Thoracic aorta (tissue), 2 donors: ENCODE results near the gene RPL37A. TPM values are rescaled to one million over a fixed set of nuclear protein-coding genes. Genes with fewer than 3 reads are reported as not detected.

Source experiments
- ATAC-seq: fragments of 150-250 bp; one replicate; pipeline ENCODE4 v1.8.0; 2017; ENCODE audit warnings: low read depth; ENCODE audit not compliant: insufficient number of reproducible peaks, low FRiP score
- DNase-seq: peaks from one replicate; pipeline ENCODE4 v3.0.0-alpha.2; 2020; ENCODE audit warnings: low spot score
- H3K27ac ChIP-seq, 2 donors: fragments of 200-600 bp; sonication (generic); 1 replicate in 1 of 2; 2 replicates in 1 of 2; pipeline ENCODE4 v1.5.1; 2016; ENCODE audit warnings: mild to moderate bottlenecking in 2 of 2, moderate library complexity in 2 of 2
- H3K27me3 ChIP-seq: fragments of 200-600 bp; sonication (generic); replicated peaks from 2 replicates; pipeline ENCODE4 v1.6.0; 2016; ENCODE audit warnings: mild to moderate bottlenecking; ENCODE audit not compliant: insufficient read depth
- H3K36me3 ChIP-seq: fragments of 200-600 bp; sonication (generic); one replicate; pipeline ENCODE4 v1.5.1; 2016
- H3K4me1 ChIP-seq, 2 donors: fragments of 200-600 bp; sonication (generic); 1 replicate in 1 of 2; 2 replicates in 1 of 2; pipeline versions ENCODE4 v1.5.1 to v1.6.0; 2016; ENCODE audit warnings: low read depth in 2 of 2, mild to moderate bottlenecking in 1 of 2; ENCODE audit not compliant: control insufficient read depth in 1 of 2
- H3K4me3 ChIP-seq: fragments of 200-600 bp; sonication (generic); 2 replicates; pipeline ENCODE4 v1.5.1; 2016; ENCODE audit warnings: mild to moderate bottlenecking
- H3K9me3 ChIP-seq: fragments of 200-600 bp; sonication (generic); 2 replicates; pipeline ENCODE4 v1.5.1; 2016
- total RNA-seq, 2 donors: library from RNA; depleted of rRNA; stranded (reverse); fragments of >200 nt; gene quantifications; one replicate each; pipeline versions ENCODE4 v1.1.0 to v1.2.3, GENCODE V29; 2016
- TF ChIP-seq, protein P1 (sequence below): fragments of 200-600 bp; sonication (generic); IDR thresholded peaks from one replicate; pipeline ENCODE4 v1.5.1; 2019; ENCODE audit warnings: antibody characterized with exemption

RPL37A gene
- total RNA-seq, 2 donors from 2014 or later, result 422 to 464 TPM

DNA sequence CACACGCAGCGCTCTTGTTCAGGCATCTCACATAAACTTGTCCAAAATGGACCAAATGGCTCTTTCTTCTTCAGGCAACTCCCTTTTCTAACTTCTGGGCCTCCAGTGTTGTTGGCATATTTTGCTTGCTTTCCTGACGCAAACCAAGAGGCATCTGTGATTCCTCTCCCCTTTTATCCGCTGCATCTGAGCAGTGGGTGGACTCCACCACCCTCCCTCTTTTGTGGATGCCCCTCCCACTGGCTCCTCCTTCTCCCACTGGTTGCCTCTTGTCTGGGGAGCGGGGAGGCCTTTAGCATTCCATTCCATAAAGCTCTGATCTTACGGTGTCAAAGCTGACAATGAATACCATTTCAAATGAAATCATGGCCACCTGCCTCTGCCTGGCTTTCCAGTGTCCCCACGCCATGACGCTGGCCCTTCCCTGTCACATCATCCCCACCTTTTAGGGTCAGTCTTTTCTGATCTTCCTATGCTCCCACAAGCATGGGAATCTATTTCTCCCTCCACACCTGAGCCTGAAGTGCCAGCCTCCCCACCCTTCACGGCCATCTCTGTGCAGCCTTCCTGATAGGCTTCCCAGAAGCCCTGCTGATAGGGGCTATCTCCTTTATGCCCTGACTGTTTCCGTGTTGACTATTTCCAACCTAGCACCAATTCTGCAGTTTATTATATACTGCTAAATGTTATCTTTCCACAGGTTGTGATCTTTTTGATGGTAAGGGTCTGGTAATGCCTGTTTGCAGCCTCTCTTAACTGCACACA is 51.5 kb downstream of the RPL37A start:
- no peaks in the 10 kb centered on the region for H3K36me3 ChIP-seq
- H3K27ac ChIP-seq, result peak overlapping the region; percentile 77 to 90
- ATAC-seq, result no peak
- no peaks in the 10 kb centered on the region for H3K9me3 ChIP-seq
- peaks cover 51 to 95% of the 10 kb centered on the region in 2 donors for H3K4me1 ChIP-seq
- no peak overlapping the region for H3K4me3 ChIP-seq
- TF ChIP-seq, protein P1, sequence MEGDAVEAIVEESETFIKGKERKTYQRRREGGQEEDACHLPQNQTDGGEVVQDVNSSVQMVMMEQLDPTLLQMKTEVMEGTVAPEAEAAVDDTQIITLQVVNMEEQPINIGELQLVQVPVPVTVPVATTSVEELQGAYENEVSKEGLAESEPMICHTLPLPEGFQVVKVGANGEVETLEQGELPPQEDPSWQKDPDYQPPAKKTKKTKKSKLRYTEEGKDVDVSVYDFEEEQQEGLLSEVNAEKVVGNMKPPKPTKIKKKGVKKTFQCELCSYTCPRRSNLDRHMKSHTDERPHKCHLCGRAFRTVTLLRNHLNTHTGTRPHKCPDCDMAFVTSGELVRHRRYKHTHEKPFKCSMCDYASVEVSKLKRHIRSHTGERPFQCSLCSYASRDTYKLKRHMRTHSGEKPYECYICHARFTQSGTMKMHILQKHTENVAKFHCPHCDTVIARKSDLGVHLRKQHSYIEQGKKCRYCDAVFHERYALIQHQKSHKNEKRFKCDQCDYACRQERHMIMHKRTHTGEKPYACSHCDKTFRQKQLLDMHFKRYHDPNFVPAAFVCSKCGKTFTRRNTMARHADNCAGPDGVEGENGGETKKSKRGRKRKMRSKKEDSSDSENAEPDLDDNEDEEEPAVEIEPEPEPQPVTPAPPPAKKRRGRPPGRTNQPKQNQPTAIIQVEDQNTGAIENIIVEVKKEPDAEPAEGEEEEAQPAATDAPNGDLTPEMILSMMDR, result no peak
- DNase-seq, result no peak
- no peaks in the 10 kb centered on the region for H3K27me3 ChIP-seq

DNA sequence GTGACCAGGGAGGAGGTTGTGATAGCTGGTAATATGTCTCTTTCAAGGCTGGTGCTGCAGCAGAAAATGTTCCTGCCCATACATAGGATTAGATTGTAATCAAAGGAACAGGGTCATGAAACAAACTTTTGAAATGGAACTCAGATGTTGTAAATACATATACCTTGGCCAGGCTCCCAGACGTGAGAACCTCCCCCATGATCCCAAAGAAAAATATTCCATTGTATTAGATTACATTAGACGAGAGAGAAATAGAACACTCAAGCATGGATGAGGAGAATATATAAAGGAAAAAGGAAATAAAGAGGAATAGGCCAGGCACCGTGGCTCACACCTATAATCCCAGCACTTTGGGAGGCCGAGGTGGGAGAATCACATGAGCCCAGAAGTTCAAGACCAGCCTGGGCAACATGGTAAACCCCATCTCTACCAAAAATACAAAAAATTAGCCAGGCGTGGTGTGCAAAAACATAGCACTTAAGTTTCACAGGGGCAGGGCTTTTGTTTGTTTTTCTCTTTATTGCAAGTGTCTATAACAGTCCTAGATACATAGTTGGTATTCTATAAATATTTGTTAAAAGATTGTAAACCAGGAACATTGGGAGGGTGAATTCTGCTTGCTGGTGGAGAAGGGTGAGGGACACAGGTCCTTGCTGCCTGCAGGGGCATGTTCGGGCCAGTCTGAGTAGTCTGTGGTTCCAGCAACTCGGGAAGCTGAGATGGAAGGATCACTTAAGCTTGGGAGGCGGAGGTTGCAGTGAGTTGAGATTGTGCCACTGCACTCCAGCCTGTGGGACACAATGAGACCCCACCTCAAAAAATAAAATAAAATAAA is 52.8 kb downstream of the RPL37A start:
- Histone ChIP-seq H3K4me3 (no peak overlapping the region), H3K27ac (peak overlapping the region; percentile 77 to 90), H3K36me3 (no peaks in the 10 kb centered on the region), H3K9me3 (no peaks in the 10 kb centered on the region), H3K4me1 (peaks cover 51 to 95% of the 10 kb centered on the region in 2 donors), H3K27me3 (no peaks in the 10 kb centered on the region)
- no peak for DNase-seq
- ATAC-seq, result no peak
- TF ChIP-seq, protein P1, result no peak

DNA sequence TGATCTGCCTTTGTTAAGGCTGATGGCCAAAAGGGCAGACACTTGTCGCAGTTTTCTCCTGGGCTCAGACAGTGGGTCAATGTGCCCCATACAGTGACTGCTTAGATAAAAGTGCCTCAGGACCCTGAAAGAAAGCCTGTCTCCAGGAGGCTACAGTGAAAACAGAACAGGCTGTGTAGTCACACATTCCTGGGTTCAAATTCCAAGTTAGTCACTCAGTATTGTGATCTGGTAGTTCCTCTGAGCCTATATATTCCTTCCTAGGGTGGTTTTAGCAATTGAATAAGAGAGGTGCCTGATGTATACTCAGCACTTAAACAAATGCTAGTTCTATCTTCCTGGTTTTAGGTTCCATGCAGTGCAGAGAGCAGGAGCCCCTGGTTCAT is 54.4 kb downstream of the RPL37A start:
- Histone ChIP-seq H3K4me3 (no peak overlapping the region), H3K9me3 (no peaks in the 10 kb centered on the region), H3K27ac (peak overlapping the region; percentile 77 to 90), H3K36me3 (no peaks in the 10 kb centered on the region), H3K4me1 (peaks cover 41 to 97% of the 10 kb centered on the region in 2 donors), H3K27me3 (no peaks in the 10 kb centered on the region)
- ATAC-seq (no peak), DNase-seq (no peak)
- TF ChIP-seq, protein P1, result no peak

Other genes with a start within 250 kb of the RPL37A start
- gene MARCHF4, start 126.4 kb upstream of the RPL37A start, total RNA-seq, result under 1 TPM in 1 of 2 donors, not detected in 1; 0.14 TPM
- gene SMARCAL1, start 86.4 kb upstream of the RPL37A start, total RNA-seq, result 10 to 100 TPM; 22.1 to 28.4 TPM
- 1,000 to 10,000 TPM in 1 of 2 donors, 100 to 1,000 TPM in 1; 608 to 2,156 TPM for gene IGFBP2, start 134.6 kb downstream of the RPL37A start, total RNA-seq
- 1,000 to 10,000 TPM in 1 of 2 donors, 100 to 1,000 TPM in 1; 482 to 2,105 TPM for gene IGFBP5, start 196.7 kb downstream of the RPL37A start, total RNA-seq